Measurements from ENCODE around the gene ADAM29. TPM values are rescaled to one million over a fixed set of nuclear protein-coding genes. Genes with fewer than 3 reads are reported as not detected.

ADAM29 gene
- total RNA-seq: not detected in 2 replicates

GRCh38 chr4:174918058-174918457 is at the start of gene ADAM29:
TSS of gene ADAM29 (plus strand) at chr4:174918358. CDS start at chr4:174975526, 57,168 bp downstream.

Other genes with a start within 250 kb of the ADAM29 start
- under 0.01 TPM in 1 of 2 replicates, not detected in the other for gene GLRA3, start 89.1 kb upstream of the ADAM29 start, total RNA-seq

All from tracheal epithelial cell (primary cell).